Nephron progenitor cell (in vitro differentiated cells): ENCODE data around the gene COL12A1.

ENCODE experiments used
- DNase-seq: peaks from one replicate; pipeline ENCODE4 v3.0.0; 2021
- H3K27ac Mint-ChIP-seq: 2 replicates; pipeline ENCODE4 v1.8.0; 2021; ENCODE audit warnings: mild to moderate bottlenecking, moderate library complexity, mixed read lengths
- H3K27me3 Mint-ChIP-seq: 2 replicates; pipeline ENCODE4 v1.8.0; 2021; ENCODE audit warnings: mild to moderate bottlenecking, low read depth, mixed read lengths; ENCODE audit not compliant: poor library complexity
- H3K36me3 Mint-ChIP-seq: 2 replicates; pipeline ENCODE4 v1.8.0; 2021; ENCODE audit warnings: low read depth, mixed read lengths
- H3K4me1 Mint-ChIP-seq: 2 replicates; pipeline ENCODE4 v1.8.0; 2021; ENCODE audit warnings: mixed read lengths
- H3K4me3 Mint-ChIP-seq: 2 replicates; pipeline ENCODE4 v1.8.0; 2021; ENCODE audit warnings: mild to moderate bottlenecking, moderate library complexity, mixed read lengths
- H3K9me3 Mint-ChIP-seq: 2 replicates; pipeline ENCODE4 v1.8.0; 2021; ENCODE audit warnings: mild to moderate bottlenecking, moderate library complexity, mixed read lengths
- TF ChIP-seq, protein P1 (sequence below): fragments of 200-600 bp; sonication (generic); IDR thresholded peaks from 2 replicates; pipeline ENCODE4 v1.5.0; 2021; ENCODE audit warnings: antibody characterized with exemption

COL12A1 gene

DNA sequence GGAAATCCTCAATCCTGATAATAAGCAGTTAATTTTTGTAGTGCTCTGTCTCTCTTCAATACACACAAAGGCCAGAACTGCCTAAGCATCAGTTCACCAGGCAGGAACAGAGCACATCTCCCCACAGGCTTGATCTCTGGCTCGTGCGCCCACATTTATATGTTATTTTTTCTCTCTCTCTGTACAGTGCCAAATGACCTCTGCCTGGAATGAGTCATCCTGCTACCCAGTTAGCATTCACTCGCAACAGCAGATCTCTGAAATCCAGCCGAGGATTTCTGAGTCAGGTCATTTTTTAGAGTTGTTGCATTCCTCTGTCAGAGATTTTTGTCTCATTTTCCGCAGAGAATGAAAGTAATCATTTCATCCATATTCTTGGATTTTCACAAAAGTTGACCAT lies 107.1 kb downstream of the COL12A1 start:
- DNase-seq: no peak
- no peak overlapping the region for H3K27ac Mint-ChIP-seq
- H3K36me3 Mint-ChIP-seq: no peaks in the 10 kb centered on the region
- no peaks in the 10 kb centered on the region for H3K9me3 Mint-ChIP-seq
- no peak overlapping the region for H3K4me3 Mint-ChIP-seq
- H3K27me3 Mint-ChIP-seq: no peaks in the 10 kb centered on the region
- TF ChIP-seq, protein P1, sequence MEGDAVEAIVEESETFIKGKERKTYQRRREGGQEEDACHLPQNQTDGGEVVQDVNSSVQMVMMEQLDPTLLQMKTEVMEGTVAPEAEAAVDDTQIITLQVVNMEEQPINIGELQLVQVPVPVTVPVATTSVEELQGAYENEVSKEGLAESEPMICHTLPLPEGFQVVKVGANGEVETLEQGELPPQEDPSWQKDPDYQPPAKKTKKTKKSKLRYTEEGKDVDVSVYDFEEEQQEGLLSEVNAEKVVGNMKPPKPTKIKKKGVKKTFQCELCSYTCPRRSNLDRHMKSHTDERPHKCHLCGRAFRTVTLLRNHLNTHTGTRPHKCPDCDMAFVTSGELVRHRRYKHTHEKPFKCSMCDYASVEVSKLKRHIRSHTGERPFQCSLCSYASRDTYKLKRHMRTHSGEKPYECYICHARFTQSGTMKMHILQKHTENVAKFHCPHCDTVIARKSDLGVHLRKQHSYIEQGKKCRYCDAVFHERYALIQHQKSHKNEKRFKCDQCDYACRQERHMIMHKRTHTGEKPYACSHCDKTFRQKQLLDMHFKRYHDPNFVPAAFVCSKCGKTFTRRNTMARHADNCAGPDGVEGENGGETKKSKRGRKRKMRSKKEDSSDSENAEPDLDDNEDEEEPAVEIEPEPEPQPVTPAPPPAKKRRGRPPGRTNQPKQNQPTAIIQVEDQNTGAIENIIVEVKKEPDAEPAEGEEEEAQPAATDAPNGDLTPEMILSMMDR: no peak
- H3K4me1 Mint-ChIP-seq: peaks cover 5% of the 10 kb centered on the region

DNA sequence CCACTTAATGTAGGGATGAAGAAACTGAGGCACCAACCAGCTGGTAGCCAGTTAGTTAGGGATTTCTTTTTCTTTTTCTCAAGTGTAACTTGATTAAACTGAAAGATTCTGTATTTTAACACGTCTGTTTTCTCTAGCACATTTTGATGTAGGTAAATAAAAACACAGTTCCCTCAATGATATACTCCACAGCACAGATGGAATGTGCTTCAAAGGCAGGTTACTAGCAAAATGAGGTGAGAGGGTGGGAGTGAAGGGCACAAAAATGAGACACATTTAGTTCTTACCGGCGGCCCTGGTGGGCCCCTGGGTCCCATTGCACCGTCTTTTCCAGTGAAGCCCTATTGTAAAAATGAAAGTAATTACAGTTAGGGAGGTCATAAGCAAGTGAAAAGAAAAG lies 108.9 kb downstream of the COL12A1 start:
- Mint-ChIP-seq H3K27ac (no peak overlapping the region), H3K9me3 (no peaks in the 10 kb centered on the region), H3K4me1 (peaks cover 5% of the 10 kb centered on the region), H3K27me3 (no peaks in the 10 kb centered on the region), H3K36me3 (no peaks in the 10 kb centered on the region), H3K4me3 (no peak overlapping the region)
- TF ChIP-seq, protein P1: no peak
- no peak for DNase-seq

DNA sequence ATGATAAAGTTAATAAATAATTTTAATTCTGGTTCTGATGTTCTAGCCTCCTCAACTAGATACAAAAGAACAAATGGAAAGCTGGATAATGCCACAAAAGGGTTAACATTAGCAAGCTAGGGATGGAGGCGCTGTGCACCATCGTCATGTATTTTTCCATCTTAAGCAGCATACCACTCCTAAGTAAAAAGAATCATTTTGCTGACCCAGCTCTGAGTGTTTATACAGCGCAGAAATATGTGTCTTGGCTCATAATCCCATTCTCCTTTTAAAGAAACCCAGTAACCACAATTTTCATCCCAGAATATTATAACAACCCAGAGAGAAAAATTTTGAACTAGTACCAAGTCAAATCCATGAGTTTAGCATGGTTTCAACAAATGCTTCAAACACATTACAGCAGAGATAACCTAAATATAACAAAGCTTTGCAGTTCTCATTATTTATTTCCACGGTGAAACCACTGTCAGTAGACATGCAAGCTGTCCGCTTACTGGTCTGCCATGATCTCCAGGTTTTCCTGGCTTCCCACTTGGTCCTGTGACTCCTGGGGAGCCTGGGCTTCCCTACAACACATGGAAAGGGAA lies 111.1 kb downstream of the COL12A1 start:
- Mint-ChIP-seq H3K9me3 (no peaks in the 10 kb centered on the region), H3K36me3 (no peaks in the 10 kb centered on the region), H3K27me3 (no peaks in the 10 kb centered on the region), H3K27ac (no peak overlapping the region), H3K4me3 (no peak overlapping the region), H3K4me1 (peaks cover 5% of the 10 kb centered on the region)
- DNase-seq: no peak
- TF ChIP-seq, protein P1: no peak

DNA sequence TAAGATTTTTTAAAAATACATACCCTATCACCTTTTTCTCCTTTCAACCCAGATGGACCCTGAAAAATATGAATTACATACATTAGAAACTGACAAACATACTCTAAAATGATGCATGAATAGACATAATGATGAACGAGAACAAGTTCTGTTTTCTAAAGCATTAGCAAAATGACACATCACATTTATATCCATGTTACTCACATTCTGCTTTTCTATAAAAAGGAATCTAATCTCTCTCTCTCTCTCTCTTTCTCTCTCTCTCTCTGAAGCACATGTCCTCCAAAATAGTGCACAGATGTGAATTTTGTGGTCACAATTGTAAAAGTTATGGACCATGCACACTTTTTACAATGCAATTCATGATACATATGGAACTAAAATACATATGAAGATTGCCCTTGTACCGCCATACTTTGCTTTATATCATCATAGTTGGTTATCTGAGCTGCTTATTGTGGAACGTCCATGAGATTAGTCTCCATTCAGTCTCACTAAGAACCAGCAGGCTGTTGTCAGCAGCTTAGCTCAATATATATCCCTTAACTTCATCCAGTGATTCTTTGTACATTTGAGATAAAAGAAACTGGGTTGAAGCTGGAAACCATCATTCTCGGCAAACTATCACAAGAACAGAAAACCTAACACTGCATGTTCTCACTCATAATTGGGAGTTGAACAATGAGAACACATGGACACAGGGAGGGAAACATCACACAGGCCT lies 114.2 kb downstream of the COL12A1 start:
- TF ChIP-seq, protein P1: no peak
- Mint-ChIP-seq H3K9me3 (no peaks in the 10 kb centered on the region), H3K4me3 (no peak overlapping the region), H3K4me1 (no peaks in the 10 kb centered on the region), H3K27ac (no peak overlapping the region), H3K36me3 (no peaks in the 10 kb centered on the region), H3K27me3 (peaks cover 10% of the 10 kb centered on the region)
- DNase-seq: no peak

DNA sequence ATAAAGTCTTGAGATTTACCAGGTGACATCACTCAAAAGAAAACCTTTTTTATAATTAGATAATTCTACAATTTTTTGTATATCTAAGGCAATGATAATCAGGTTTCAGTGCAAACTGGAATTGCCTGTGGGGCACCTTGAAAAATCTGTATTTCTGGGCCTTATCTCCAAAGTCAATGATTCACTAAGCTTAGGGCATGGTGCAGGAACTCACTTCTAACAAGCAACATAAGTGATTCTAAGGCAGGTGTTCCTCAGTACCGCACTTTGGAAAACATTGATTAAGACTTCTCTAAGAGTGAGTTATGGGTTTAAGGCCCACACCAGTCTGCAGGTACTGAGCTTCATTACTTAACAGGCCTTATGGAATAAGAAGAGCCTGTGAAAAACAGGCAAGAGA lies 115.3 kb downstream of the COL12A1 start:
- no peaks in the 10 kb centered on the region for H3K36me3 Mint-ChIP-seq
- no peak for DNase-seq
- H3K4me3 Mint-ChIP-seq: no peak overlapping the region
- TF ChIP-seq, protein P1: no peak
- no peak overlapping the region for H3K27ac Mint-ChIP-seq
- peaks cover 13% of the 10 kb centered on the region for H3K27me3 Mint-ChIP-seq
- H3K9me3 Mint-ChIP-seq: no peaks in the 10 kb centered on the region
- H3K4me1 Mint-ChIP-seq: no peaks in the 10 kb centered on the region

DNA sequence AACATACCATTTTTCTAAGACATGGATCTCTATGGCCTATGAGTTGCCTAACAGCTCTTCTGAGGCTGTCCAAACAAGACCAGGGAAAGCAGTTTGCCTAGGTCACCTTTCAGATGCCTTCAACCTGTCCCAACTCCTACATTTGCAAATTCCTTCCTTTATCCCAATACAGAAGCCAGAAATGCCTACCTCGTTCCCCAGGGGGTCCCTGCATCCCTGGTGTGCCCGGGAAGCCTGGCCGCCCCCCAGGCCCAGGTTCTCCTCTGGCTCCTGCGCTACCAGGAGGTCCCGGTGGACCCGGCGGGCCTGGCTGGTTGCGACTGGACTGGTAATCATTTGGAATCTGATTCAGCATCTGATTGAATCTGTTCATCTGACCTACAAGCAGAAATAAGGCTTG lies 115.9 kb downstream of the COL12A1 start:
- Mint-ChIP-seq H3K9me3 (no peaks in the 10 kb centered on the region), H3K27me3 (peaks cover 20% of the 10 kb centered on the region)
- DNase-seq: no peak

More for the DNA sequence above, 115.9 kb downstream of the COL12A1 start:
- Mint-ChIP-seq H3K4me1 (peaks cover 6% of the 10 kb centered on the region), H3K4me3 (no peak overlapping the region), H3K27ac (no peak overlapping the region), H3K36me3 (no peaks in the 10 kb centered on the region)
- TF ChIP-seq, protein P1: no peak
